Stimulated activated CD4-positive, alpha-beta T cell treated with anti-CD3 and anti-CD28 coated beads, Interleukin-15, amount 100 ng/mL, for 1 hour (primary cell): ENCODE results near the gene GADD45G.
A peak's percentile ranks its signal among the peaks of the same experiment; 100 is the strongest.

ENCODE experiments used
- DNase-seq, 2 donors: peaks; one replicate each; pipeline ENCODE4 v3.0.0-alpha.2; 2020; ENCODE audit warnings: low read depth in 1 of 2, low spot score in 1 of 2

The GADD45G gene

GRCh38 chr9:89604729-89605464 lies at the start of gene GADD45G:
Gene GADD45G, plus strand, starts transcription at chr9:89605012. Its CDS starts 110 bp downstream, at chr9:89605122.
- DNase-seq, result peak; percentile 74 to 77

DNA sequence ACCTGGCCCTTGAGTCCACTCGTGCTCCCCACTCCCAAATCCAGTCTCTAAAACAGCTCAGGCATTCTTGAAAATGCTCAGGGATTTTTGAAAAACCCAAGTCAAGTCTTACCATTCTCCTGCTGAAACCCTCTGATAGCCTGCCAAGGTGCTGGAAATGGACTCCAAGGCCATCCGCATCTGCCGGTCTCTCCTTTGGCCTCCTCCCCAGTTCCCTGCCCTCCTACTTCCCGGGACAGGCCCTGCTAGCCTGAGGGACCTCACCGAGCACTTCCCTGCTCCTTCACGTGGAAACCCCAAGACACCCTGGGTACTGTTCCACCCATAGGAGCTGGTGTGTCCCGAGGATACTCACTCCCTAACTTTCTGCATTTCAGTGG lies 49.8 kb upstream of the GADD45G start:
- no peak for DNase-seq

GRCh38 chr9:89555451-89556375 lies 49.1 kb upstream of the GADD45G start:
- DNase-seq, result no peak

DNA sequence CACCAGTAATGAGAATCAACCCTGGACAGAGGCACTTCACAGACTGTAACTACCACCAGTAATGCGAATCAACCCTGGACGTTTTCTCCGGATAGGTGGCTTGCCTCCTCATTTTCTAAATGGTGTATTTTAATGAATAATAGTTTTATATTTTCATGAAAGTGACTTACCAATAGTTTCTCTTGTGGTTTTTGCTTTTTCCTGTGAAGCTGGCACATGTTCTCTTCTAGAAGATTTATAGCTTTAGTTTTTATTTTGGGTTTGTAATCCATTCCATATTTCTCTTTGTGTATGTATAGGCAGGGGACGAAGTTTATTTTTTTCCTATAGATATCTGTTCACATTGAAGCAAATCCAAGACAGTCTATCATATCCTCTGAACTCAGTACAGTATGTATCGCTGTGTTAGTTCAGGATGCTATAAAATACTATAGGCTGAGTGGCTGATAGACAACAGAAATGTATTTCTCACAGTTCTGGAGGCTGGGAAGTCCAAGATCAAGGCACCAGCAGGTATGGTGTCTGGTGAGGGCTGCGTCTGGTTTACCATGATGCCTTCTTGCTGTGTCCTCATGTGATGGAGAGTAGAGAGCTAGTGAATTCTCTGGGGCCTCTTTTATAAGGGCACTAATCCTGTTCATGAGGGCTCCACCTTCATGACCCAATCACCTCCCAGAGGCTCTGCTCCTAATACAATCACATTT lies 46.5 kb upstream of the GADD45G start:
- no peak for DNase-seq

GRCh38 chr9:89558948-89559347 lies 45.9 kb upstream of the GADD45G start:
- no peak for DNase-seq

DNA sequence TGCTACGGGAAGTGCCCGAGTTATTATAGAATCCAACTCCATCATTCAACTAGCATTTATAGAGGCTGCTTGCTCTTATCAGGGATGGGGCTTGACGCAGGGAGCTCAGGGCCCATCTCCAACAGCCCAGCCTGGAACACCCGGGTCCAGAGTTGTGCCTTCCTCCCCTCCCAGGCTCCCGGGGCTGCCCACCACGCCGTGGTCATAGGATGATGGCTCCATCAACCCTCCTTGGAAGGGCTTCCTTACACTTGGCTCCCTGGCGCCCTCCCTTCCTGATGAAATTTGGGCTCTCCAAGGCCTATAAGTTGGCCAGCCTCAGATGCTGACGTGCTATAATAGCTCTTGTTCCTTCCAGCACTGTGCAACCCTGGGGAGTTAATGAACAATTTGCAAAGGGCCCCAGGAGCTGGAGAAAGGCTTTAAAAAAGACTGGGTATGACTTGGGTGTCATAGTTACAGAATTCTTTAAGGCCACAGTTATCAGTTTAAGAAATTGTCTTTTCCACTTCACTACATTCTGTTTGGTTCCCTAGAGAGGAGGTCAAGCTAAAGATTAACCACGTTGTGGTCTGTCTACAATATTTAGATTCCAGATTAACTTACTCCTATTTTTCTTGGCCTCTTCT lies 42.5 kb upstream of the GADD45G start:
- no peak for DNase-seq

DNA sequence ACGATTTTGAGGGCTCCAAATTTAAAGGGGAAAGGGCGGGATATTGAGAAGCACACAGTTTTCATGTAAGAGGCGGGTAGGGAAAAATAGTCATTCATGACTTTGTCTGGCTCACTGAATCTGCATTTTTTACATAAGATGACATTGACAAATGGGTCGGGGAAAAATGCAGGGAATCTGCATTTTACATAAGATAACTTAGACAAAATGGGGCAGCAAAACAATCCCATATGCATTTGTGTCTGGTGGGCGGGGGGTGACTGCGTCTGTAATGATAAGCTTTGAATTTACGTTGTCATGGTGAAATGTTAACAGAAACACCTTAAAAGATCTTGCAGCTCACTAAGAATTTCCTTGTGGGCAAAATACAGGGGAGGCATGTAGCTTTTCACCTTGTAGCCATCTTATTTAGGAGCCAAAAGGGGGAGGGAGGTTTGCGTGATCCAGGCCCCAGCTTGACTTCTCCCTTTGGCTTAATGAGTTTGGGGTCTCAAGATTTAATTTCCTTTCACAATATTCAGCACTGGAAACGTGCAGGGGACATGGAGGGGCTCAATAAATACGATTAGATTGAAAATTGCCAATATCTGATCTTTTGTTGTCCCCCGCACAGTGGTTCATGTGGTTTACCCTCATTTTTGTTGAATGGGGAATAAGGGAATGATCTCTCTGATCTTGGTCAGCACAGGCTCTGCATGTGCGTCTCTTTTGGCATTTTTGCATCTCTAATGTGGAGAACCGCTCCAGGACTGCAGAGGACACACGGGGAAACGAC lies 41.1 kb upstream of the GADD45G start:
- DNase-seq, result no peak

GRCh38 chr9:89564346-89564878 lies 40.4 kb upstream of the GADD45G start:
- DNase-seq, result no peak

DNA sequence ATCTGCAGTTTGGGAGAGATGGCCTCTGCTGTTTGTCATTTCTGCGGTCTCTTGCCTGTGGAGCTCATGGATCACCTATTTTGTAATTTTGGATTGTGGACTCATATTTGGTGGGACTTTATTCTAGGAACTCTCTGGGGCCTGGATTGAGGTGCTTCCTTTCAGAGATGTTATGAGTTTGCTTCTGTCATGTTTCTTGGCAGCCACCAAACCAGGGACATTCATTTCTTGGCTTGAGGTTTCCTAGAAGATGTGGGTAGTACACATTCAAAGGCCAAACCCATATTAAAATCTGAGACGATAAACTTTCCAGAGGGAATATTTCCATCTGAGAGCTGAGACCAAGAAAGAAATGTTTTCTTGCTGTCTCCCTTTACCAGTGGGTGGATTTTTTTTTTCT lies 37.2 kb upstream of the GADD45G start:
- no peak for DNase-seq

DNA sequence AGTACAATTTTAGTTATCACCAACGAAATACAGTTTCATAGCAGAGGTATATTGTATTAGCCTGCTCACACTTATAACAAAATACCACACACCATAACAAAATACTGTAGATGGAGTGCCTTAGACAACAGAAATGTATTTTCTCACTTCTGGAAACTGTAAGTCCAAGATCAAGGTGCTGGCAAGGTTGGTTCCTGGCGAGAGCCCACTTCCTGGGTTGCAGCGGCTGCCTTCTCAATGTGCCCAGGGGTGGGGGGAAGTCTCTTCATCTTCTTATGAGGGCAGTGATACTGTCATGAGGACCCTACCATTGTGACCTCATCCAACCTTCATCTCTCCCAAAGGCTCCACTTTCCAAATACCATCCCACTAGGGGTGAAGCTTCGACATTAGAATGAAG lies 30.5 kb upstream of the GADD45G start:
- DNase-seq, result no peak

DNA sequence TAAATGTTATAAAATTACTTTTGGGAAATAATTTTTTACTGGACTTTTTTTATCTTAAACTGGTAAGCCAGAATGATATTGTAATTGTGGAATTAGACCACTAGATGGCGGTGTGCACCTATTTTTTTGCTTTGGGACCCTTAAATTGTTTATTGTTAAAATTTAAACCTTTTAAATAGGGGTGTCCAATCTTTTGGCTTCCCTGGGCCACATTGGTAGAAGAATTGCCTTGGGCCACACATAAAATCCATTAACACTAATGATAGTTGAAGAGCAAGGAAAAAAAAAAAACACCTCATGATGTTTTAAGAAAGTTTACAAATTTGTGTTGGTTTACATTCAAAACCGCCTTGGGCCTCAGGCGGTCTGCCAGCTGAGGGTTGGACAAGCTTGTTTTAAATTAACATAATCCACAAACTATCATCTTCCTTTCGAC lies 28.4 kb upstream of the GADD45G start:
- DNase-seq, result no peak

GRCh38 chr9:89577363-89577762 lies 27.4 kb upstream of the GADD45G start:
- DNase-seq, result no peak

DNA sequence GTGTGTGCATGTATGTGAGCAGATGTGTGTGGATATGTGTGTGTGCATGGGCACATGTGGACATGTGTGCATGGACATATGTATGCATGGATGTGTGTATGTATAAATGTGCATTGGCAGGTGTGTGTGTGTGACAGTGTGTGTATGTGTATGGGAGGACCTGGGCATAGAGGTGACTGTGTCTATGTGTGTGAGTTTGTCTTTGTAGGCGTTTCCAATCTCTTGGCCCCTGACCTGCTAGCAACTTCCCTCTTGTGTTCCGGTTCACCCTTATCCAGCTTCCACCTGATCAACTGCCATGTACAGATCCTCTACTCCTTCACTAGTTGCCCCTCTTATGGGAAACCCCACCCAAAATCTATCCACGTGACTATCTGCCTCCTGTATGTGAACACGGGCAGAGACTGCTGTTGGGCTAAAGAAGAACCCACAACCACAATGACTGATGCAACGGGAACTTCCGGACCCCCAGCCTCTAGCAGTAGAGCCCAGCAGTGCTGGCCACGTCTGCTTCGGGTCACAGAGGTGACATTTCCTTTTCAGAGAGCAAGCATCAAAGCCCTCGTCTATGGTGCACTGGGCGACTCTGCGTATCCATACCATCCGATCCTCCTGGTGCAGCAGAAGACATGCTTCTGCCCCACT lies 24.9 kb upstream of the GADD45G start:
- no peak for DNase-seq

DNA sequence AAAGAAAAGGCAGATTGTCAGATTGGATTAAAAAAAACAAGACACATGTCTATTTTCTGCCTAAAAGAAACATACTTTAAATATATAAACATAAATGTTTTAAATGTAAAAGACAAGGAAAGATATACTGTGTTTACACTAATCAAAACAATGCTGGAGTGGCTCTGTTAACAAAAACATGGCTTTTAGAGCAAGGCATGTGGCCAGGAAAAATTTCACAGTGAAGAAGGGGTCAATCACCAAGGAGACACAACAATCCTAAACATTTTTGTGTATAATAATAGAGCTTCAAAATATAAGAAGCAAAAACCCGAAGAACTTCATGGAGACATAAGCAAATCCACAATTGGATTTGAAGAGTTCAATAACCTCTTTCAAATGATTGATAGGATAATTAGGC lies 18.5 kb upstream of the GADD45G start:
- no peak for DNase-seq

DNA sequence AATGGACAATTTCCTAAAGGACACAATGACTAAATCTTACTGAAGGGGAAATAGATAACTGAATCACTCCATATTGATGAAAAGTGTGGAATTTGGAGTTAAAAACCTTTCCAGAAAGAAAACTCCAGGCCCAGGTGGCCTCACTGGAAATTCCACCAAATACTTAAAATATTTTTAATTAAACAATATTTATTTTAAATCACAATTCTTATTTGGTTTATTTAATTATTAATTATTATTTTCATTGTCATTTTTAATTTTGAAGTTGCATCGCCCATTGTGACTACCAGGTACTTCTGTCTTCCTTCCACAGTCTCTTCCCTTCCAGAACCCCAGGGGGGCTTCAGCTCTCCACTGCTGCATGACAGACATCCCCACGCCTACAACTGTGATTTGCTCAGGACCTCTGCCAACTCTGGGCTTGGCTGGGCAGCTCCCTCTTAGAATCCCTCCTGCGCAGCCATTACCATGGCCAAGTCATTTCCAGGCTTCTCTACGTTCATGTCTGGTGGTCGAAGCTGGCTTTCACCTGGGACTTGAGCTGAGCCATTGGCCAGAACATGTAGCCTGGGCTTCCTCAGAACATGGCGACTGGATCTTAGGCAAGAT lies 16.4 kb upstream of the GADD45G start:
- no peak for DNase-seq

DNA sequence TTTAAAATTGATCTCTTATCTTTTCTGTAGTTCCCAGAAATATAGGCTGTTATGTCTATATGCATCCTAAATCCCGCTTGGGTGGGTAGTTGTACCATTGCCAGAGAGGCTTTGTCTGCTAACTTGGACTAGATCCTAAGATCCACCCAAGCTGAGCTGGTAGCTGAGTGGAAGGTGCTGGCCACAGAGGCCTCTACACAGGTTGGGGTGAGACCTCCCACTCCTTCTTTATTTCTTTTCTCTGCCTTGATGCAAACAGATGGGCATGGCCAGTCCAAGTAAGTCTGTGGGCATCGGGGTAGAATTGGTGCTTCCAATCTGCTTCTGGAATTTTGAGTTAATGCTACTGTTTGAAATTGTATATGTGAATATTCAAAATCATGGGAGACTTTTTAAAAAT lies 14.4 kb upstream of the GADD45G start:
- DNase-seq, result no peak

DNA sequence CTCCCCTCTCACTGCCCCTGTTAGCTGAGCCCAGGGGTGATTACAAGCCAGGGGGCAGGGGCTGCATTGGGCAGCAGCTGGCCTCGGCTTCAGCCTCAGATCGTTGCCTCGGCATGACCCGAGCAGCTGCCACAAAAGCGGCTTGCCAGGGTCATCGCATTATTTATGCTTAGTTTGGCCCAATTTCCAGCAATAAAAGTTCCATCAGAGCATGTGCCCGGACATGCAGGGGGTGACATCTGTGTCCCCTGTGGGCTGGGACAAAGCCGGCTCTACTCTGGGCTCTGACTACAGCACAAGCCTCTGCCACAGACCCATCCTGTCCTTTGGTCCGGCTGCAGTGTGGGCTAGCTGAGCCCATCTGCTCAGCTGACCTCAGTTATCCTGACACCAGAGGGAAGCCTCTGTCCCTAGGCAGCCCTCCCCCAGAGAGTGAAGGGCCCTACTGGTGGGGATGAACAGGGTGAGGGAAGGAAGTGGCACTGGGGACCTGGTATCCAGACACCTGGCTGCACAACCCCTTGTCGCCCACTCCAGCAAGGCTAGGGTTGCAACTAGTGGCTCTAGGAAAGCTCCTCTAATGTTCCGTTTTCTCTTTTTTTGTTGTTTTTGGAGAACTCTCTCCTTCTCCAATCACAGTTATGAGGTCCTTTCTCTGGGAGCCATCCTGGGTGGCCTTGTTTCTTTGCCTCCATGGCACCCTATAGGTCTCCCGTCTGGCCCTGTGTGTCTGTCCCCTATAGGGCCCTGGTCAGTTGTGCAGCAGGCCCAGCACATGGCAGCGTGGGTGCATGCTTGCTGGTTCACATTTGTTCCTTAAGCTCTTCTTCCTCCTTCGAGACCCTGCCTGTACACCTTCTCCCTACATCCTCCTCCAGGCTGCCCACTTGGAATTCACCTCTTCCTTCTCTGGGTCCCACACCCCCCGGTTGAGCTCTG lies 13.3 kb upstream of the GADD45G start:
- DNase-seq, result no peak

DNA sequence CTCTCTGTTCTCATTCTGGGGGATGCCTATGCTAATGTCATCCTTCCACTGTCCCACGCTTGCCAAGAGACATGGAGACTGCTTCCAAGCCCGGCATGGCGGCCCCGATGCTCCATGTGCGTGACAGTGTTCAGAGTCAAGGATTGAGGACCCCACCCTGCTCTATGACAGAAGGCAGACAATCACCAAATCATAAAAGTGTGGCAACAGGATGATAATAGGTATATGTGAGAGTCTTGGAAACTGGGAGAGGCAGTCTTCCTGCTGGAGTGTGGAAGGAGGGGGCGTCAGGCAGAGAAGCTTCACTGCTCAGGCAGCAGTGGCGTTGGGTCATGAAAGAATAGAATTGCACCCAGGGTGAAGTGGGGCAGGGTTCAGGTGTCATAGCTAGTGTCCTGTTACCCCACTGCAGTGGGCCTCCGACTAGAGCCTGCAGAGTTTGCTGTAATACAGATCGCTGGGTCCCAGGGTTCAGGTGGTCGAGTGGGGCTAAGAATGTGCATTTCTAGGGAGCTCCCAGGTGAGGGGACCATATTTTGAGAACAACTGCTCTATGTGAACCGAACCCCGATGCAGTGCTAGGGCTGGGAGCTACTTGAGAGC lies 12.5 kb upstream of the GADD45G start:
- DNase-seq, result no peak
